NB4 (cell line): ENCODE results near the gene CD70.
"Not testable (repeated sequence)": the region's sequence is repeated elsewhere in the genome, so short reads cannot be mapped to it uniquely, and the experiment has no call there.

Experiments
- MYC ChIP-seq: IDR thresholded peaks from 2 replicates; pipeline ENCODE4 v1.6.1; 2011; ENCODE audit warnings: low read depth, low read length
- POLR2A ChIP-seq: IDR thresholded peaks from 2 replicates; pipeline ENCODE4 v1.6.1; 2011; ENCODE audit warnings: mild to moderate bottlenecking; ENCODE audit not compliant: insufficient read length; ENCODE audit errors: extremely low read depth
- TF ChIP-seq, protein P1 (sequence below): IDR thresholded peaks from one replicate; pipeline ENCODE4 v1.5.1; 2012; ENCODE audit warnings: low read depth, low read length
- TF ChIP-seq, protein P2 (sequence below): IDR thresholded peaks from 2 replicates; pipeline ENCODE4 v1.6.1; 2011; ENCODE audit warnings: low read depth, low read length

GRCh38 chr19:6566727-6567126 is 24.2 kb downstream of the CD70 start:
- TF ChIP-seq, protein P1, sequence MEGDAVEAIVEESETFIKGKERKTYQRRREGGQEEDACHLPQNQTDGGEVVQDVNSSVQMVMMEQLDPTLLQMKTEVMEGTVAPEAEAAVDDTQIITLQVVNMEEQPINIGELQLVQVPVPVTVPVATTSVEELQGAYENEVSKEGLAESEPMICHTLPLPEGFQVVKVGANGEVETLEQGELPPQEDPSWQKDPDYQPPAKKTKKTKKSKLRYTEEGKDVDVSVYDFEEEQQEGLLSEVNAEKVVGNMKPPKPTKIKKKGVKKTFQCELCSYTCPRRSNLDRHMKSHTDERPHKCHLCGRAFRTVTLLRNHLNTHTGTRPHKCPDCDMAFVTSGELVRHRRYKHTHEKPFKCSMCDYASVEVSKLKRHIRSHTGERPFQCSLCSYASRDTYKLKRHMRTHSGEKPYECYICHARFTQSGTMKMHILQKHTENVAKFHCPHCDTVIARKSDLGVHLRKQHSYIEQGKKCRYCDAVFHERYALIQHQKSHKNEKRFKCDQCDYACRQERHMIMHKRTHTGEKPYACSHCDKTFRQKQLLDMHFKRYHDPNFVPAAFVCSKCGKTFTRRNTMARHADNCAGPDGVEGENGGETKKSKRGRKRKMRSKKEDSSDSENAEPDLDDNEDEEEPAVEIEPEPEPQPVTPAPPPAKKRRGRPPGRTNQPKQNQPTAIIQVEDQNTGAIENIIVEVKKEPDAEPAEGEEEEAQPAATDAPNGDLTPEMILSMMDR: not testable (repeated sequence)
- TF ChIP-seq POLR2A, MYC: not testable (repeated sequence)
- TF ChIP-seq, protein P2, sequence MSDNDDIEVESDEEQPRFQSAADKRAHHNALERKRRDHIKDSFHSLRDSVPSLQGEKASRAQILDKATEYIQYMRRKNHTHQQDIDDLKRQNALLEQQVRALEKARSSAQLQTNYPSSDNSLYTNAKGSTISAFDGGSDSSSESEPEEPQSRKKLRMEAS: not testable (repeated sequence)
